MG63 (cell line): ENCODE measurements around the gene OR4C5. TPM values are rescaled to one million over a fixed set of nuclear protein-coding genes. Genes with fewer than 3 reads are reported as not detected.
"Not testable (repeated sequence)": the region's sequence is repeated elsewhere in the genome, so short reads cannot be mapped to it uniquely, and the experiment has no call there.

Source experiments
- DNase-seq: peaks from one replicate; pipeline ENCODE4 v3.0.0-alpha.2; 2020
- H3K27me3 ChIP-seq: fragments of 250-450 bp; sonication (Bioruptor Pico); 2 replicates; pipeline ENCODE4 v1.5.1; 2020; ENCODE audit warnings: mild to moderate bottlenecking, moderate library complexity
- H3K36me3 ChIP-seq: fragments of 250-450 bp; sonication (Bioruptor Pico); 2 replicates; pipeline ENCODE4 v1.5.1; 2020; ENCODE audit warnings: mild to moderate bottlenecking, moderate library complexity
- H3K4me3 ChIP-seq: fragments of 250-450 bp; sonication (Bioruptor Pico); 2 replicates; pipeline ENCODE4 v1.5.1; 2020; ENCODE audit warnings: mild to moderate bottlenecking, moderate library complexity
- H3K9me3 ChIP-seq: fragments of 250-450 bp; sonication (Bioruptor Pico); 2 replicates; pipeline ENCODE4 v1.5.1; 2020; ENCODE audit warnings: mild to moderate bottlenecking, moderate library complexity
- total RNA-seq: library from RNA; depleted of rRNA; stranded (reverse); fragments of >200 nt; shearing (Covaris generic); gene quantifications from 2 replicates; pipeline ENCODE4 v1.2.3, GENCODE V29; 2014; ENCODE audit warnings: low replicate concordance; rRNA removed

OR4C5 gene
- not detected in 2 replicates for total RNA-seq

DNA sequence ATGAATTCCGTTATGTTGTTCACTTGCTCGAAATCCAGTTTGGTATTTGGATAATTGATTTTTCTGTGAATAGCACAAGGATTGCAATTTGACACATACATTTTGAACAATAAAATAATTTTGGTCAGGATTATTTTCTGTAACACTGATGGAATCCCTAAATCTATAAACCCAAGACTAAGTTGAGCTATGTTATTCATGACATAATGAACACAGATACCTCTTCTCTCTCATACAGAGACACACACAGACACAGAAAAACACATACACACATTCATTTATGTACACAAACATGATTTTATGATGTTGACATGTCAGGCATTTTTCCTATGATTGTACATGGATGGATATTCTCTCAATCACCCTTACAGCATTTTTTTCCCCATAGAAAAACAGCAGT, at the start of gene OR4C5:
Gene OR4C5, minus strand, starts transcription at position 101 of the 400 bp plus-strand sequence. Its CDS starts 0 bp downstream, at position 101.
- Histone ChIP-seq H3K36me3 (no peaks in the 10 kb centered on the region), H3K9me3 (no peaks in the 10 kb centered on the region), H3K27me3 (no peaks in the 10 kb centered on the region), H3K4me3 (no peak within 1 kb of the TSS)
- DNase-seq, result no peak

DNA sequence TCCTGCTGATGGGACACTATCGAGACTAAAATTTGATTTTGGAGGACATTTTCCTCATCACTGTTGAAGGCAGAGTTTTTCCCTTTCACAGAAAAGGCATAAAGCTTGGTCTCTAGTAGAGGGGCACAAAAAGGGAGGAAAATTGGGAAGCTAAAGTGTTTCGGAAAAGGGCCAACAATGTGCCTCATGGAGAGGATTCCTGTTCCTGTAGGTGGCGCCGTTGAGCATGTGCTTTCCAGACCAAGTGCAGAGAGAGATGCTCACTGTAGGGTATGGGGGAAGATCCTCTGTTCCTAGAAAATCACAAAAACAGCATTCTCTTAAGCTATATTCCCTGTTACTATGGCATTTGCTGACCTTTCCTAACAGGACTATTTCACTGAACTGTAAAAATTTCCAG, 18.4 kb upstream of the OR4C5 start:
- Histone ChIP-seq H3K9me3 (no peaks in the 10 kb centered on the region), H3K36me3 (no peaks in the 10 kb centered on the region), H3K4me3 (no peak overlapping the region), H3K27me3 (no peaks in the 10 kb centered on the region)
- DNase-seq, result no peak

DNA sequence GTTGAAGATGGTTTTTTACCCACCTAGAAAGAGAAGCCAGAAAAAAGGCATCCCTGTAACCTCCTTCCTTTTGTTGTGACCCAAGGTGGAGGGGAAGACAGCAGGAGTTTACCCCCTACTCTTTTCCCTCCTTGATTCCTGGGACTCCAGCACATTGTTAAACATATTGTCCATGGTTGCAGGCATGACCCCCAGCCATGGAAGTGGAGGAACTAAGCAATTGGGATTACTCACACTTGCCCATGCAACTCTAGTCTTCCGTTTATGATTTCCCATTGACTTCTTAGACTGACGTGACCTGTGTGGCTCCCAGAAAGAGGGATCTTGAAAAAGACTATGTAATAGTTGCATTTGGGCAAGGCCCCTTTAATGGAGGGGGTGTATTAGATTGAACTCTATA, 17.9 kb upstream of the OR4C5 start:
- not testable (repeated sequence) for DNase-seq, H3K36me3 ChIP-seq, H3K9me3 ChIP-seq, H3K4me3 ChIP-seq, H3K27me3 ChIP-seq

DNA sequence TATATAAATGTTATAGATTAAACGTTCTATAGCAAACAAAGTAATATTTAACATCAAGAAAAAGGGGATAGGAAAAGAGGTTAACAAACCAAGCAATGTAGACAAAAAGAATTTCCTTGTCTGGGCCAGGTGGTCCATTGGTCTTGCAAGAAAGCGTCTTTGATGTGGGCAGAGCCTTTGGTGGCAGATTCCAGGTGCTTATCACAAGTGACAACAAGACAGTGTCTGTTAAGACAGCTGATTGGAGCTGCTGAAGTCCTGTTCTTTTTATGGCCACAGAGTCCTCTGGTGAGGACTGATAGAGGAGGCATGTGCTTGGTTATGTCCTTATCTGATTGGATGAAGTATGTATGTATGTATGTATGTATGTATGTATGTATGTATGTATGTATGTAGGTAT, 5.0 kb downstream of the OR4C5 start:
- H3K4me3 ChIP-seq, H3K27me3 ChIP-seq, H3K36me3 ChIP-seq, DNase-seq, H3K9me3 ChIP-seq: not testable (repeated sequence)

DNA sequence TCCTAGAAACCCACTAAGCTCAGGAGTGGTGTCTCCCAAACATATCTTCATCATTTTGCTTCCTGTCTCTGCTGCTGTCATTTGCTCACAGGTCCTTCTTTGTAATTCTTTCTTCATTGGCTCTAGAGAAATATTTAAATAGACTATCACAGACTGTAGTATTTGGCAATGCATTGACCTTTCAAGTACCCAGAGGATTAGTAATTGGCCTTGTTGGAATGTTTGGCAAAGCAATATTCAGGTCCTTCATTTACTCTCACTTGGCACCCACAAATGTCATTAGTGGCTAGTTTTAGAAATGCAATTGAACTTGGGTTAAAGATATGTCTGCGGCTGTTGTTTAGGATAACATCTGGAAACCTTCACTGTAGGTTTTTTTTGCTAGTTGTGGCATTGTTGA, 11.6 kb downstream of the OR4C5 start:
- Histone ChIP-seq H3K9me3 (no peaks in the 10 kb centered on the region), H3K27me3 (no peaks in the 10 kb centered on the region)

DNA sequence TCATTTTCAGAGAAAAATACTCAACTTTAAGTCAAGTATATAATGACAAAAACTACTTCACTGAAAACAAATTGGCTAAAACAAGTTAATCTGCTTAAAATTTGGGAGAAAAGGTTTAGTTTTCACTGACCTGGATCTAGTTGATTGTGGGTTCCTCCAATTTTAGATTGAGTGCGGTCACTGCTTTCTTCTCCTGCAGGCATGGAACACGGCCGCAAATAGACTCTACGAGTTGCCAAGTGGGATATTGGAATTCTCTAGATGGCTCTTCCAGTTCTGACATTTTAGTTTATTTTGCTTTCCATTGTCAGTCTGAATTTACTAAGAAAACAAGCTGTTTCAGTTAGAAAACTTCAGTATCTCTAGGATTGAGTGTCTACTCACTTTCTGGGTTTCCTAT, 12.3 kb downstream of the OR4C5 start:
- H3K36me3 ChIP-seq, result no peaks in the 10 kb centered on the region
- no peaks in the 10 kb centered on the region for H3K9me3 ChIP-seq
- no peak overlapping the region for H3K4me3 ChIP-seq
- no peaks in the 10 kb centered on the region for H3K27me3 ChIP-seq
- DNase-seq, result no peak

More for the DNA sequence above, 11.6 kb downstream of the OR4C5 start:
- DNase-seq, result no peak
- Histone ChIP-seq H3K4me3 (no peak overlapping the region), H3K36me3 (no peaks in the 10 kb centered on the region)

DNA sequence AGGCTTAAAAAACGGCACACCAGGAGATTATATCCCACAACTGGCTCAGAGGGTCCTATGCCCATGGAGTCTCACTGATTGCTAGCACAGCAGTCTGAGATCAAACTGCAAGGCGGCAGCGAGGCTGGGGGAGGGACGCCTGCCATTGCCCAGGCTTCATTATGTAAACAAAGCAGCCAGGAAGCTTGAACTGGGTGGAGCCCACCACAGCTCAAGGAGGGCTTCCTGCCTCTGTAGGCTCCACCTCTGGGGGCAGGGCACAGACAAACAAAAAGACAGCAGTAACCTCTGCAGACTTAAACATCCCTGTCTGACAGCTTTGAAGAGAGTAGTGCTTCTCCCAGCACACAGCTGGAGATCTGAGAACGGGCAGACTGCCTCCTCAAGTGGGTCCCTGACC, 20.0 kb downstream of the OR4C5 start:
- not testable (repeated sequence) for DNase-seq, H3K27me3 ChIP-seq, H3K4me3 ChIP-seq, H3K36me3 ChIP-seq, H3K9me3 ChIP-seq

DNA sequence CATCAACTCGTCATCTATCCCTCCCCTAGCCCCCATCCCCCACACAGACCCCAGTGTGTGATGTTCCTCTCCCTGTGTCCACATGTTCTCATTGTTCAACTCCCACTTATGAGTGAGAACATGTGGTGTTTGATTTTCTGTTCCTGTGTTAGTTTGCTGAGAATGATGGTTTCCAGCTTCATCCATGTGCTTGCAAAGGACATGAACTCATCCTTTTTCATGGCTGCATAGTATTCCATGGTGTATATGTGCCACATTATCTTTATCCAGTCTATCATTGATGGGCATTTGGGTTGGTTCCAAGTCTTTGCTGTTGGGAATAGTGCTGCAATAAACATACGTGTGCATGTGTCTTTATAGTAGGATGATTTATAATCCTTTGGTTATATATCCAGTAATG, 23.8 kb downstream of the OR4C5 start:
- not testable (repeated sequence) for H3K4me3 ChIP-seq, DNase-seq, H3K9me3 ChIP-seq, H3K36me3 ChIP-seq, H3K27me3 ChIP-seq

DNA sequence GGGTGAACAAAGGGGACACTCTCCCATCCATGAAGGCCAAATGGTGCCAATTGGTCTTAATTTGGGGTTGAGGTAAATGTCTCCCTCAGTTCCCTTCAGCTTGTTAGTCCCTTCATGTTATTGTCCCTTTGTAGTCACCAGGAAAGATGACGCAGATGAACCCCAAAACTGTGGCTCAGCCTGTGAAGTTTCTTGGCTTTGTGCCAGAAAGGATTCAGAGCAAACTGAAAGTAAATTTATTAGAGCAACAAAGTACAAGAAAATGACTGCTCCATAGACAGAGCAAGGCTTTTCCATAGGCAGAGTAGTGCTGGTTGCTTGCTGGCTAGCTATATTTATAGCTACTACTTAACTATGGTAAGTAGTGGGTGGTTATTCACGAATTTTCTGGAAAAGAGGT, 24.8 kb downstream of the OR4C5 start:
- Histone ChIP-seq H3K9me3 (no peaks in the 10 kb centered on the region), H3K27me3 (no peaks in the 10 kb centered on the region), H3K36me3 (no peaks in the 10 kb centered on the region), H3K4me3 (no peak overlapping the region)
- no peak for DNase-seq

DNA sequence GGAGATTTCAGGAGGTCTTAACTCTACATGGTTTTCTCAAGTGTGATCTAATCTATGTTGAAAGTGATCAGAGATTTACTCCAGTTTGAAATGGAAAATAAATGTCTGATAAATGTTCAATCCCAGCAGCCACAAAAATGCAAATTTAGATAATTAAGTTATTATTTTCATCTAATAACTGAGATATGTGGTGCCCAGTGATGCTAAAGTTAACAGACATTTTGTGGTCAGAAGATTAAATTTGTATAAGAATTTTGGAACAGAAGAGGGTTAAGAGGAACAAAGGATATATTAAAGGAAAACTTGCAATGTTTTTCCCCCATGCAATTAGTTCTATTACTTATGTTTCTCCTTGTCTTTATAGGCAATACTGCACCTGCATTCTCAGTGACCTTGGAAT, 41.6 kb downstream of the OR4C5 start, which contains the start of gene OR4C3:
Gene OR4C3, plus strand, starts transcription at position 301 of the 400 bp plus-strand sequence. CDS start 102 bp downstream, outside the sequence.
- H3K9me3 ChIP-seq, H3K36me3 ChIP-seq, H3K4me3 ChIP-seq, DNase-seq, H3K27me3 ChIP-seq: not testable (repeated sequence)

DNA sequence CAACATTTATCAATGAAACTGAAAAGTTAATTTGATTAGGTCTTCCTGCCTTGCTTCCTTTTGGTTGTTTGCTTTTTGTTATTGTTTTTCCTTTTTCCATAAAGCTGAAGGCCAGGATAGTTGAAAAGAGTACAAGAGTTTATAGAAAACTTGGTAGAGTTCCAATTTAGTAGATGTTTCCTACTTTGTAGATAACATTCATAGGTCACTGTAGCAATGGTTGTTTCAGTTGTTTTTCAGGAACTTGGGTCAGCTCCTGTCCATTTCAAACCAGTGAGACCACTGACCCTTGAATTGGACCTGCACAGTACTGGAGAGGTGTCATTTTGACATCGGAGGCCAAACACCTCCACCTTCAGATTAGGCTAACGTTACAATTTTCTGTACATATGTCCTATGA, 46.5 kb downstream of the OR4C5 start:
- DNase-seq, H3K27me3 ChIP-seq, H3K4me3 ChIP-seq, H3K36me3 ChIP-seq, H3K9me3 ChIP-seq: not testable (repeated sequence)

Other genes with a start within 250 kb of the OR4C5 start
- gene OR4B1, start 149.7 kb downstream of the OR4C5 start, total RNA-seq, result not detected in 2 replicates
- 0.49 TPM in 1 of 2 replicates, not detected in the other for gene OR4X2, start 121.4 kb downstream of the OR4C5 start, total RNA-seq
- gene OR4X1, start 102.6 kb downstream of the OR4C5 start, total RNA-seq, result not detected in 2 replicates
- not detected in 2 replicates for gene OR4S1, start 60.2 kb downstream of the OR4C5 start, total RNA-seq
- gene OR4C3, start 41.5 kb downstream of the OR4C5 start, total RNA-seq, result not detected in 2 replicates
- gene OR4A47, start 122.3 kb upstream of the OR4C5 start, total RNA-seq, result not detected in 2 replicates